ENCODE data around the gene IGHMBP2. TPM values are rescaled to one million over a fixed set of nuclear protein-coding genes. Genes with fewer than 3 reads are reported as not detected.

IGHMBP2 gene
- total RNA-seq, 1 donor from 2014 or later = 30.6 TPM

- peak overlapping the region; percentile 10 for H3K27ac Mint-ChIP-seq
- DNase-seq (ENCODE audit: low spot score, unreplicated experiment) = no peak
- H3K9me3 Mint-ChIP-seq (ENCODE audit: low read depth) = peaks cover 15% of the 10 kb centered on the region
- peaks cover 41% of the 10 kb centered on the region for H3K36me3 Mint-ChIP-seq (ENCODE audit: insufficient read depth)
- TF ChIP-seq CTCF (IDR thresholded peaks at IDR 0.05; ENCODE audit: unreplicated experiment) = no peak
- no peak overlapping the region for H3K4me3 Mint-ChIP-seq (ENCODE audit: low read depth)
- no peaks in the 10 kb centered on the region for H3K4me1 Mint-ChIP-seq (ENCODE audit: low read depth)
- no peaks in the 10 kb centered on the region for H3K27me3 Mint-ChIP-seq
Observed at GRCh38 chr11:68929135-68929534, 25.4 kb downstream of the IGHMBP2 start.

GRCh38 chr11:68929706-68930570 lies 26.2 kb downstream of the IGHMBP2 start:
- Mint-ChIP-seq H3K27me3 (no peaks in the 10 kb centered on the region), H3K9me3 (ENCODE audit: low read depth) (peaks cover 9% of the 10 kb centered on the region), H3K4me1 (ENCODE audit: low read depth) (no peaks in the 10 kb centered on the region), H3K4me3 (ENCODE audit: low read depth) (no peak overlapping the region), H3K27ac (no peak overlapping the region), H3K36me3 (ENCODE audit: insufficient read depth) (peaks cover 33% of the 10 kb centered on the region)
- no peak for TF ChIP-seq CTCF (IDR thresholded peaks at IDR 0.05; ENCODE audit: unreplicated experiment)
- no peak for DNase-seq (ENCODE audit: low spot score, unreplicated experiment)

GRCh38 chr11:68930991-68931855 lies 27.5 kb downstream of the IGHMBP2 start:
- peaks cover 25% of the 10 kb centered on the region for H3K36me3 Mint-ChIP-seq (ENCODE audit: insufficient read depth)
- H3K4me1 Mint-ChIP-seq (ENCODE audit: low read depth) = no peaks in the 10 kb centered on the region
- H3K9me3 Mint-ChIP-seq (ENCODE audit: low read depth) = no peaks in the 10 kb centered on the region
- no peak overlapping the region for H3K27ac Mint-ChIP-seq
- H3K4me3 Mint-ChIP-seq (ENCODE audit: low read depth) = no peak overlapping the region
- no peak for TF ChIP-seq CTCF (IDR thresholded peaks at IDR 0.05; ENCODE audit: unreplicated experiment)
- H3K27me3 Mint-ChIP-seq = no peaks in the 10 kb centered on the region
- DNase-seq (ENCODE audit: low spot score, unreplicated experiment) = no peak

- DNase-seq (ENCODE audit: low spot score, unreplicated experiment) = no peak
- Mint-ChIP-seq H3K27ac (no peak overlapping the region), H3K27me3 (no peaks in the 10 kb centered on the region), H3K9me3 (ENCODE audit: low read depth) (no peaks in the 10 kb centered on the region), H3K36me3 (ENCODE audit: insufficient read depth) (peaks cover 21% of the 10 kb centered on the region), H3K4me3 (ENCODE audit: low read depth) (no peak overlapping the region), H3K4me1 (ENCODE audit: low read depth) (no peaks in the 10 kb centered on the region)
- no peak for TF ChIP-seq CTCF (IDR thresholded peaks at IDR 0.05; ENCODE audit: unreplicated experiment)
Observed at GRCh38 chr11:68931911-68932310, 28.2 kb downstream of the IGHMBP2 start.

- H3K27ac Mint-ChIP-seq = no peak overlapping the region
- TF ChIP-seq CTCF (IDR thresholded peaks at IDR 0.05; ENCODE audit: unreplicated experiment) = no peak
- H3K9me3 Mint-ChIP-seq (ENCODE audit: low read depth) = no peaks in the 10 kb centered on the region
- H3K27me3 Mint-ChIP-seq = no peaks in the 10 kb centered on the region
- no peak for DNase-seq (ENCODE audit: low spot score, unreplicated experiment)
- no peaks in the 10 kb centered on the region for H3K4me1 Mint-ChIP-seq (ENCODE audit: low read depth)
- peaks cover 16% of the 10 kb centered on the region for H3K36me3 Mint-ChIP-seq (ENCODE audit: insufficient read depth)
- no peak overlapping the region for H3K4me3 Mint-ChIP-seq (ENCODE audit: low read depth)
Observed at GRCh38 chr11:68932358-68932757, 28.7 kb downstream of the IGHMBP2 start.

Measured in progenitor cell of endocrine pancreas (in vitro differentiated cells).